ENCODE data around the gene CDCP2. TPM values are rescaled to one million over a fixed set of nuclear protein-coding genes. Genes with fewer than 3 reads are reported as not detected.

CDCP2 gene
- total and polyA plus RNA-seq, 2 of the 8 experiments (the other 6 are each of a cell fraction or from before 2014, with no cell fraction given) = not detected

DNA sequence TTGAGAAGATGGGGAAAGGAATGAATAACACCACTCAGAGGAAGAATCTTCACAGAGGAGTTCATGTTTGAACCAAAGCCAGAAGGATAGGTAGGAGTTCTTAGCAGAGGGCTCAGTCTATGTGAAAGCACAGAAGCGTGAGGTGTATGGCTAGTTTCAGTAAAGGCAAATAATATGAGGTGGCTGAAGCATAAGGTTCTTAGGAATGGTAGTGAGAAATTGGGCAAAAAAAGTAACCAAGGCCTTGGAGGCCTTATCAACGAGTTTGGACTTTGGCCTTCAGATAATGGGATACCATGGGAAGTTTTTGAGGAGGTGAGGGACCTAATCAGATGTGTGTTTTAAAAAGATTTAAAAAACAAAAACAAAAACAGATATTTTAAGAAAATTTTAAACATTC lies 52.3 kb downstream of the CDCP2 start:
- Histone ChIP-seq H2BK20ac (ENCODE audit: low read length) (no peak overlapping the region), H3K27me3 (replicated peaks in 1 of 4; ENCODE audit: control insufficient read depth in 3 of 4, extremely low read depth in 1 of 4, insufficient read depth in 3 of 4, low read length in 3 of 4) (no peaks in the 10 kb centered on the region), H4K20me1 (replicated peaks in 1 of 2; ENCODE audit: control insufficient read depth in 1 of 2, insufficient read depth in 2 of 2, low read length in 2 of 2) (no peaks in the 10 kb centered on the region), H2BK15ac (ENCODE audit: low read length) (no peak overlapping the region), H3K4me2 (ENCODE audit: insufficient read depth in 1 of 2, low read depth in 2 of 2, low read length in 2 of 2) (no peak overlapping the region), H3K4ac (replicated peaks; ENCODE audit: insufficient read length, low read depth, low read length) (no peak overlapping the region), H3K36me3 (ENCODE audit: control insufficient read depth in 2 of 4, insufficient read depth in 4 of 4, low read length in 3 of 4) (no peaks in the 10 kb centered on the region), H3K9ac (replicated peaks in 1 of 4; ENCODE audit: extremely low read depth in 1 of 4, low read depth in 3 of 4, low read length in 3 of 4) (no peak overlapping the region), H2AK5ac (ENCODE audit: low read depth, low read length) (no peak overlapping the region), H4K8ac (ENCODE audit: extremely low read depth, insufficient read depth, low read length) (no peak overlapping the region), H3K9me3 (ENCODE audit: insufficient read depth in 2 of 2, low read depth in 1 of 2, low read length in 1 of 2) (no peaks in the 10 kb centered on the region), H4K5ac (ENCODE audit: insufficient read length, low read depth, low read length) (no peak overlapping the region), H3K18ac (ENCODE audit: extremely low read depth, low read length) (no peak overlapping the region), H3K79me1 (ENCODE audit: low read depth, low read length) (no peaks in the 10 kb centered on the region), H2BK120ac (replicated peaks; ENCODE audit: low read depth, low read length) (no peak overlapping the region), H3K14ac (ENCODE audit: insufficient read length) (no peak overlapping the region), H2AFZ (ENCODE audit: low read length) (no peak overlapping the region), H3K79me2 (ENCODE audit: control insufficient read depth in 1 of 2, insufficient read depth in 2 of 2, low read length in 2 of 2) (no peaks in the 10 kb centered on the region), H2BK12ac (ENCODE audit: low read depth, low read length) (no peak overlapping the region), H2BK5ac (ENCODE audit: low read depth, low read length) (no peak overlapping the region), H3K56ac (replicated peaks; ENCODE audit: insufficient read length, low read depth, low read length) (no peak overlapping the region), H3K23ac (ENCODE audit: insufficient read length) (no peak overlapping the region), H3K4me3 (ENCODE audit: extremely low read depth in 1 of 4, insufficient read depth in 2 of 4, low read depth in 3 of 4, low read length in 4 of 4) (no peak overlapping the region), H3K27ac (ENCODE audit: low read depth, low read length) (no peak overlapping the region), H3K4me1 (replicated peaks in 1 of 4; ENCODE audit: control insufficient read depth in 3 of 4, insufficient read depth in 4 of 4, low read length in 3 of 4) (no peaks in the 10 kb centered on the region; a peak in 1 of 7 replicates), H3K23me2 (ENCODE audit: low read depth, low read length) (no peaks in the 10 kb centered on the region), H4K91ac (replicated peaks; ENCODE audit: insufficient read length, low read length) (no peak overlapping the region)
- DNase-seq (ENCODE audit: low read depth in 1 of 2, low spot score in 2 of 2) (no peak), FAIRE-seq (no peak)
- CTCF ChIA-PET (ENCODE audit: partially characterized antibody) = interaction anchor here (0.8 to 3.2 kb wide), 3 partner anchors 8 to 19 kb away, joined by 3 to 8 read pairs (median 3); no protein-coding TSS in a partner anchor
- TF ChIP-seq NANOG (IDR thresholded peaks at IDR 0.05; ENCODE audit: insufficient read depth, low read depth, low read length, poor library complexity, severe bottlenecking) (no peak), HDAC6 (IDR thresholded peaks at IDR 0.05; ENCODE audit: low read depth, low read length) (no peak), EZH2 (IDR thresholded peaks at IDR 0.05; ENCODE audit: low read depth, low read length, severe bottlenecking) (no peak), GABPA (IDR thresholded peaks at IDR 0.05; ENCODE audit: borderline replicate concordance, insufficient read depth, low read length) (no peak), SRF (IDR thresholded peaks at IDR 0.05; ENCODE audit: low read depth, low read length) (no peak)
- POLR2A ChIA-PET (ENCODE audit: partially characterized antibody) = no interaction called here
- WGBS, 2 experiments (ENCODE audit: extremely low coverage in 1 of 2, insufficient coverage in 1 of 2, insufficient read length in 1 of 2, insufficient replicate concordance in 2 of 2, low coverage in 1 of 2, low lambda C conversion rate in 2 of 2, missing lambda C conversion rate in 1 of 2) = 91% methylated on average over 2 of the region's 2 CpGs; no CpG with 5 or more reads in 1 of the 2 experiments

All from H1 (cell line).